AG08395 (cell line): Measurements from ENCODE around the gene CR1L.
"Not testable (repeated sequence)": the region's sequence is repeated elsewhere in the genome, so short reads cannot be mapped to it uniquely, and the experiment has no call there.

ENCODE experiments used
- DNase-seq: peaks from one replicate; pipeline ENCODE4 v3.0.0; 2012; ENCODE audit warnings: mixed read lengths, low spot score

CR1L gene

DNA sequence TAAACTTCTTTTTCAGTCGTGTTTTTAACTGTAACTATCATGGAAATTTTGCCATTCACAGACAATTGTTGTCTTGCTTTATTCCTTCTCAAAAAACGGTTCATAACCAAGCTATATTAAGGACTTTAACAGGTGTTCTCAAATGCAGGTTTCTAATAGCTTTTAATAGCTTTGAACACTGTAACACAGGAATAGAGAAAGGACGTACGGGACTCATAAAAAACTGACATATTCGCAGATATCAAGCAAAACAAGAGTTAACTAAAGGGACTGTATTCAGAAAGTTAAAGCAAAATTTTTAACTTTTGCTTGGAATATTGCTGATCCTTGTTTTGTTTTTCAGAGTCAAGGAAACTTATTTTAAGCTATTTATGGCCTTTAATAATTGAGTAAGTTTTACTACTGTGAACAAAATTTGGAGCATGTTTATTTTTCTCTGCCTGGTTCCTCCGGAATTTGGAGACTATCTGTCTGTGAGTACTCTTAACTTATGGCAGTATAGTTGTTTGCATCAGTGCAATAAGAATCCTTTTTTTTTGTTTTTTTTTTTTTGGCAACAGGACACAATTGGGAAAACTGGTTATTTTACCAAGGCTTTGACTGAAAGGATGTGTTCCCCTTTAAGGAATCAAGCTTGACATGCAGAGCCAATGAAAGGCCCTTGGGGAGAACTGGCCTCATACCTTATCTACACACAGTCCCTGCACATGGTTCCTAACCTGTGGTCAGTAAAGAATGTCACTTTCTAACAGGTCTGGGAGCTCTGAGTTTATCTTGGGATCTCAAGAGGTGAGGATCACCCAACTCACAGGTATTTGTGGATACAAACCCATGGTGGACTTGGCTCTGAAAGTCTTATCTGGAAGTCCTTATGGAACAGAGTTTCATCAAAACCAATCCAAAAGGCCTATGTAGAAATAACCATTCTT is 101.2 kb downstream of the CR1L start:
- DNase-seq, result no peak

DNA sequence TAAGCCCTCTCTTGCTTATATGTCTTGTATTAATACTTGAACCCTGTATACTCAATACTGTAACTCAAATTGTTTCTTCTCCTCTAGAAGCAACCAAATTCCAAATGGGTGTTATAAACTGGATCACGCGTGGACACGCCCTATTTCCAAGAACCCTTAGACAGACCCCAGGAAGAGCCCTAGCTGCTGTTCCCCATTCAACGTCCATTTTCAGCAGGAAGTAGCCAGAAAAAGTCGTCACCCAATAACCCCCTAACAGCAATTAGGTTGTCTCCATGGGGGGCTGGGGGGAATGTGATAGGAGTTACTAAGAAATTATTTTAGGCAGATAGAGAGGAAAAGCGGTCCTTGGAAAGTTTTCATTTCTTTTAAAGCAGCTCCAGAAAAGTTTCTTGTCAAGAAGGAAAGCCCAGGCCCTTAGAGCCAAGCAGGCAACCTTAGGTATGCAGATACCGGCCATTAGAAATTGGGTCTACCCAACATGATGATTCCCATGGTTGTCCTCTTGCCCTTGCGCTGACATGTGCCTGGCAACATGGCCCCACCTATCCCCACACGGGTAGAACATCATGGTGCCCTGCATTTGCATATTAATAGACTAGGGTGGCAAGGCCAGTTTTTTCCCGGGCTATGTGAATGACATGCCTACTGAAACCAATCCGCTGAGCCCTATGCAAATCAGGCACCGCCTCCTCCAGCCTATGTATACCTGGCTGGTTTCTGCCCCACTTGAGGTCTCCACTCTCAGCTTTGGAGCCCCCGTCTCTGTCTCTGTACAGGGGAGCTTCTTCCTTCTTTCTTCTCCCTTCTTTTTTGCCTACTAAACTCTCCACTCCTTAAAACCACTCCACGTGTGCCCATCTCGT is 102.9 kb downstream of the CR1L start:
- no peak for DNase-seq

DNA sequence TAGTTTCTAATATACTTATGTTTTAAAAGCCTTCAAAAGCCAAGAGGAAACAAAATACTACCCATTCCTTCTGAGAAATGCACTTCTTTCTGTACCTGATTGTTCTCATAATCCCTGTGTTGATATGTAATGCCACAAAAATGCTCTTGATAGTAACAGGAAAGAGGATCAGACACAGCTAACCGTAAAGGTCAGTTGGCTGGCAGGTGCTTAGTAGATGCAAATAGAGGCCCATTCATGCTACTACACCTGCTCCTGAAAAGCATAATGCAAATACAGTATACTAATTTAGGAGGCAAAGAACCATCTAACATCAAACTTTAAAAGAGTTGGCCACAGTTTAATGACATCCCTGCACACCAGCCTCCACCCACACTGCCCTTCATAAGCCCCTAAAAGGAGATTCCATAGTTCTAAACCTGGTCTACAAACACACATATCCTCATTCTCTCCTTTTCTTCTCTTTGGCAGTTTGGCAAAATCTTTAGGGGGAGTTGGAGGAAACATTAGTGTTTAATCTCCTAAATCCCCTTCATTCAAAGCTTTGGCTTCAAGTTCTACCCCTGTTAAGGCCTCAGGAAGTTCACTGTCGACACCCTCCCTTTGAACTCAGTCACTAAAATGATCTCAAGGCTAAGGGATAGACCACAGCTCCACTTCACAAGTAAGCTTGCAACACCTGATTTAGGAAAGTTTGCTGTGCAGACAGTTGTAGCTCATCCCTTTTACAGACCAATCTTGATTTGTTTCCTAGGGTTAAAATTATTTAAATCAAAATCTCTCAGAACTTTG is 104.0 kb downstream of the CR1L start:
- DNase-seq, result no peak

DNA sequence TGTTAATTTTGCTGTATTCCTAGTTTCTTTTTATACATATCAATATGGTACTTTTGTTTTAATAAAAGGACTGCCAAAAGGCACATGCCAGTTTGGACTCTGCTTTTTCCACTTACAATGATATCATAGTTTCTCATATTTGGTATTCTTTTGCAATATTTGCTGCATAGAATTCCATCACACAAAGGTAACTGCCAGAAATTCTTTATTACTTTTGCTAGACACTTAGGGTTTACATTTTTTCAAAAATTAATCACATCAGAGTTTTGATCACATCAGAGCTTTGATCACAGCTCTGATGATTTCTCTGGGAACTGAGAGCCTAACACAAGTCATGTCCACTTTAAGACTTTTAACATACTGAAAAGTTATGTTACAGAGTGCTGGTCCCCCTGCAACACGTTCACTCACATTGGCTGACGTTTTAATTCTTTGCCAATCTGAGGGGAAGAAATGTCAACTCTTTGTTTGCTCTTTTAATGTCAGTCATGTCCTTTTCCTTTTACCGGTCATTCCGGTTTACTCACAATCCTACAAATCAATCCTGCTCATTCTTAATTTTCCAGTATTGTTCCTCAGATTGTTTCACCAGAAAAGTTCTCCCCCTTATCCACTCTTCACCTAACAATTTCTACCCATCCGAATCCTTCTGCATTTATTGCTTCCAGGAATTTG is 105.8 kb downstream of the CR1L start:
- DNase-seq, result no peak

DNA sequence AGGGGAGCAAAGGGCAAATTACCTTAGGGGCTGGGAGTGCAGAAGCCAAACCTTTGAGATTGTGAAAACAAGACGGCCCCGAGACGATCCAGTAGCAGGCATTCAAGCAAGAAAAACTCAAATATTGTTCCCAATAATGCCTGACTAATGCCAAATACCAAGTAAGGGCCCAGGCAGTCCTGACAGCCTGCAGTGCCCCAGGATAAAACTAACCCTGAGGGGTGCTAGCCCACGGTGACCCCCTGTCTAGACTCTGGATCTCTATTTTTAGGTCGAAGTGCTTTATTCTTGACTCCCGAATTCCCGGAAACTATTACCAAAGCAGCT is 106.5 kb downstream of the CR1L start:
- not testable (repeated sequence) for DNase-seq

DNA sequence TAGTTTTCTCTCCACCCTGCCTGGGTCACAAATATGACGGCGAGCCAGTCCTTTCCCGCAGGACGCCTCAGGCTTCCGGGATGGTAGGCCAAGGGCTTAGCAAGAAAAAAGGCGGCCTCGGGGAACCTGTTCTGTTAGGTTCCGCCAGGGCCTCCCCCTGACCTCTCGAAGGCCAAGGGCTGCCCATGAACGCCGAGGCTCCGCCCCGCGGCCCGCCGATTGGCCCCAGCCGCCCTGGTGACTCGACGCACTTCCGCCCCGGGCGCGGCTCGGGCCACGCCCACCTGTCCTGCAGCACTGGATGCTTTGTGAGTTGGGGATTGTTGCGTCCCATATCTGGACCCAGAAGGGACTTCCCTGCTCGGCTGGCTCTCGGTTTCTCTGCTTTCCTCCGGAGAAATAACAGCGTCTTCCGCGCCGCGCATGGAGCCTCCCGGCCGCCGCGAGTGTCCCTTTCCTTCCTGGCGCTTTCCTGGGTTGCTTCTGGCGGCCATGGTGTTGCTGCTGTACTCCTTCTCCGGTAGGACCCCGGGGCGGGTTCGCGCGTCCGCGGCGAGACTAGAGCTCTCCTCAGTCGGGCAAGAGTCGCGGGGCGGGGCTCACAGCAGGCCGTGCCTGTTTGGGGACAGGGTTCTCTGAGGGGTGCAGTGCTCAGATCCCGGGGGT is 107.0 kb downstream of the CR1L start, which contains the start of gene CD46:
Gene CD46 (plus strand): TSS at position 265 of the 666 bp plus-strand sequence. CDS start 159 bp downstream, at position 424.
- peak; percentile 94 for DNase-seq

DNA sequence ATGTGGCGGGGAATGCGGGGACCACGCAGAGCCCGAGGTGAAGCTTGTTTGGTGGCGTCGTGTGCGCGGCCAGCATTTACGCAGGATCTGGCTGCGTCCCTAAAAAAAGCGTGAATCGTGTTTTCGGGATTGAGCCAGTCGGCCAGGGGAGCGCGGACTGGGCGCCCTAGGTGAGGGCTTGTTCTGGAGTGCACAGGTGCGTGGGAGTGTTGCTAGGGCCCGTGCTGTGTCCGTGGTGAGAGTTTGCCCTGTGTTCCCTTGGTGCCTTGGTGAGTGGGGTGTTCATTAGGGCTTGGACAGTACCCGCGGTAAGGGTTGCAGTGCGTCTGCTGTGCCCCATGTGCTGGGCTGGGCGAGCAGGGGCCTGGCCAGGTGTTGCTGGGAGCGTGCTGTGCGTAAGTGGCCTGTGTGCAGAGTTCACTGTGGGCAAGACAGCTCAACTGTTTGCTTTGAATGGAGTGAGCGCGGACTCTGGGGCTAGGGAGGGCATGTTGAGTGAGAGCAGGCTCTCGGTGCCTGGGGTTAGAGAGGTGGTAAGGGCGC is 107.6 kb downstream of the CR1L start:
- DNase-seq, result peak; percentile 2

DNA sequence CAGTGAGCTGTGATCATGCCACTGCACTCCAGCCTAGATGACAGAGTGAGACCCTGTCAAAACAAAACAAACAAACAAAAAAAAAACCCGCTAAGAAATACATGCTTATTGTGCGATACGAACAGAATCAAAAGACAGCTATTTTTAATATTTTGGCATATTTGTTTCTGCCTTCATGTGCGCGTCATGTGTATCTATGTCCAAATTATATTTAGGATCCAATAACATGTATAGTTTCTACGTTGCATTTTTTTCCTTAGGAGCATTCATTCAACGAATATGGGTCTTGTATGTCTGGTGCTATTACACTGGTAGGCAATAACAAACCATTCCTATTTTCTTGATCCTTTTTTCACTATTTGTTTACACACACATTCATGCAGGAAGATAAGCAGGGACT is 108.7 kb downstream of the CR1L start:
- no peak for DNase-seq

DNA sequence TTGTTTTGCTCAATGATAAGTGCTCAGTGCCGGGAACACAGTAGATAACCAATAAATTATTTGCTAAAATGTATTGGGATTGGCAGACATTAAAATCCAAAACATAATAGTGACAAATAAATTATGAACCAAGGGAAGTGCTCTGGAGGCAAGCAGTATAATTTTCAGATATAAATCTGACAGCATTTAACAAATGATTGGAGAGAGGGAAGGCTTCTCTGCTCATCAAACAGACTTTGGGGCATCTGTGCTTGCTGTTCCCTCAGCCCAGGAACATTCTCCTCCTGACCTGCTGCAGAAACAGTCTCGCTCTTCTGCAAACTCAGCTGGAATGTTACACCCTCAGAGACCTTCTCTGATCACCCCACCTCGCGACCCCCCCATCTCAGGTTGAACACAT is 109.1 kb downstream of the CR1L start:
- no peak for DNase-seq

DNA sequence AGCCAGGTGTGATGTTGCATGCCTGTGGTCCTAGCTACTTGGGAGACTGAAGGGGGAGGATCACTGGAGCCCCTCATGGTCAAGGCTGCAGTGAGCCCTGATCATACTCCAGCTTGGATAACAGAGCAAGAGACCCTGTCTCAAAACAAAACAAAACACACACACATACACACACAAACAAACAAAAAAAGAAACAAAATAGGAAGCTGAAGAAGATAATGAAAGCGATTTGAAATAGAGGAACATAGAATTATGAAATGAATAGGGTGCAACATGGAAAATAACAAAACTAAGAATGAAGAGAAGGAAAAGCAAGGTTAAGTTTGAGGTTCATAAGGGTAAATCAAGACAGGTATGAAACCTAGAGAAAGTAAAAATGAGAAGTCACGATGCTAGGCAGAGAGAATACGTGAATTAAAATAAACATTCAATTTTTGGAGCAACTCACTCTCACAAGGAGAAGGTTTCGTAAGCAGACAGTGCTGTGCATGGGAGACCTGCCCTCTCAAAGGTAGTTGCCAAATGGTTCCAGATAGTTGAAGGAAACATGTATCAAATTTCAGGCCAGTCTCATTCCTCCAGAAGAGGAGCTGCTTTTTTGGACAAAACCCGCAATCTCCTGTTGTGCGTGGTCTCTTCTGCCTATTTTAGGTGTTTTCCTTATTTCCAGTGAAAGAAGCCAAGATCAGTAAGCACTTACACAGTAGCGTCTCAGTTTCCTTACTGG is 110.2 kb downstream of the CR1L start:
- no peak for DNase-seq

DNA sequence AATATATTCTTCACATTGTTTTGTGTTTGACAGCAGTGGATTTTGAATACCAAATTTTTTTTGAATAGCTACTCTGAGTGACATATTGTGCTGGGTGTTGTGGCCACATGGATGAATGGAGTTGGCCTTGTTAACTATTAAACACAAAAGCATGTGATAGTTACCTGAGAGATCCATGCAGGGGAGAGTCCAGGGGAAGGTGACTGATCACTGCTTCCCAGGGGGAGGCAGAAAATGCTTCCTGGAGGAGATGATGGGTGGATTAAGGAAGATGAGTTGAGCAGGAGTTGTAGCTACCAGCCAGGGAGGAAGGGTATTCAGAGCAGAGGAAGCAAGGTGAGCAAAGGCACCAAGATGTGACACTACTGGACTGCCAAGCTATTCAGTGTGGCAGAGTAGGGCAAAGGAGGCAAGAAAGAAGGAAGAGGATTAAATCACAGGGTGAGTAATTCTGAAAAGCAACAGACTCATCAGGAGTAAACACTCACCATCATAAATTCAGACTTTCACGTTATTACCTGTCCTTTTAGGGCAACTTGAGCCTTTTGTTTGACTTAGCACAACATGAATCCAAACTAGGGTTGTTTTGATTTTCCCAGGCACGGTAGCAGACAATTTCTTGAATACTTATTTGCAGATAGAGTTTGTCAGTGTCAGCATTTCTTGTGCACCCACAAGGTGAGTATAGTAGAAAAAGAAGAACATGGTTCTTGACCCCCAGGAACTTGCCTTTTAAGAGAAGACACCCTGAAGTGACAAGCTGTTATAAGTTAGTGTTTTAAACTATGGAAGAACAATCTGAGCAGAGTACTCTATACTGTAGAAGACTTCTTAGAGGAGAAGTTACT is 111.1 kb downstream of the CR1L start:
- DNase-seq, result no peak

DNA sequence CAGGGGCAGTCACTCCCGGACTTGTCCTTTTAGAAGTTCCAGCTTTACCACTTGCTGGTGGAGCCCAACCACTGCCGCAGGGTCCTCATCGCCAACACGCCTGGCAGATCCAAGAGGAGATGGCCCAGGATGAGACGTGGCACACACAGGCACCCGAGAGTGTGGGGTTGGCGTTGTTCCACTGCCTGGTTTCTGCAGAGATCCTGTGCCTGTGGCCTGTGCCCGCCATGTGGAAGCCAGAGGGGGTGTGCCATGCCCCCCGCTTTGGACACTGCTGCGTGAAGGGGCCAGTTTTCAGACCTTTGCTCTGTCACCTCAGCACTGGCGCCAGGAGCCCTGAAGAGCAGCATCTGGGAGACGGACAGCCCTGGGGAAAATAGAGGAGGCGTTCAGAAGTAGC is 117.7 kb downstream of the CR1L start:
- DNase-seq, result no peak

DNA sequence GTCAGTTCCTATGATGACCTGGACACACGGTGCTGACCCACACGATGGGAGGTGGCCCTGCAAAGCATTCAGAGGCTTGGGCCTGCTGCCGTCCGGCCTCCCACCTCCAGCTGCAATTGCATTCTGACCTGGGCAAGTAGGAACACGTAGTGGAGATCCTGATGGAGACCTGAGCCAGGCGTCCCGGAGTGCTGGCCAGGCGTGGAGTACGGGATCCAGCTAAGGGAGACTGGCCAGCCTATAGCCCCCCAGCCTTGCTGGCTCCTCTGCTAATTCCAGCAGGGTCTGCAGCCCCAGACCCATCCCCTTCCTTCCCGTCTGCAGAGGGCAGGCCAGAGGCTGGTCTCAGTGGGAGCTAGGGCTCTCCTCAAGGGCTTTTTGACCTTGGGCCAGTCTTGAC is 118.2 kb downstream of the CR1L start:
- no peak for DNase-seq

DNA sequence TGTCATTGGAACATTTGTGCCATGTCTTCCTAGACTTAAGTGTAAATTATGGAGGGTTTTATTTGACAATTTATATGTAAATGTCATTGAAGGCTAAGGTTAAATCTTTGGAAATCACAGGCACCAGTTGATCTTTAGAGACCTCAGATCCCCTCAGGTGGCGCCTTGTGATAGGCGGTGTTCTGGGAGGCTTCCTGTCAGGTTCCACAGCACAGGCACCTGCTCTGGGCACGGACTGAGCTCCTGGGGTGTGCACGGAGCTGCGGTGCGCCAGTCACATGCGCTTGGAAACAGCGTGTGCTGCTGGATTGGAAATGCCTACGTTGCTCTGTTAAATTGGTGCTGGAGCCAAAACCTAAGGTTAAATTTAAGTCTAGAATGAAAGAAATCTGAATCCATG is 119.0 kb downstream of the CR1L start:
- DNase-seq, result no peak

DNA sequence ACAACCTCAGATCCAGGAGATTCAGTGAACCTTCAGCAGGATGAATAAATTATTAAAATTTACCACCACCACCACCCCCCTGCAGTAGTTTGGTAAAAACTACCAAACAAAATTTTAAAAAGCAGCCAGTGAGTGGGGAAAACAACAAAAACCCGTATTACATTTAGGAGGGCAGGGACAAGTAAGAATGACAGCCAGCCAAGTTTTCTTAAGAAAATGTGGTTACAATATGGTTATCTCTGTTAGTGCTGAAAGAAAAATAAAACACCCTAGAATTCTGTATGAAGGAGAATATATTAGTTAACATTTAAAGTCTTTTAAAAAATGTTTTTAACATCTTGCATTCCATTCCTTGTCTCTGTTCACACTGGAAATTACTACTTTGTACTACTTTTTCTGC is 121.6 kb downstream of the CR1L start:
- no peak for DNase-seq

DNA sequence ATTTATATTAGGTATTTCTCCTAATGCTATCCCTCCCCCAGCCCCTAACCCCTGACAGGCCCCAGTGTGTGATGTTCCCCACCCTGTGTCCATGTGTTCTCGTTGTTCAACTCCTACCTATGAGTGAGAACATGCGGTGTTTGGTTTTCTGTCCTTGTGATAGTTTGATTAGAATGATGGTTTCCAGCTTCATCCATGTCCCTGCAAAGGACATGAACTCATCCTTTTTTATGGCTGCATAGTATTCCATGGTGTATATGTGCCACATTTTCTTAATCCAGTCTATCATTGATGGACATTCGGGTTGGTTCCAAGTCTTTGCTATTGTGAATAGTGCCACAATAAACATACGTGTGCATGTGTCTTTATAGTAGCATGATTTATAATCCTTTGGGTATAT is 125.6 kb downstream of the CR1L start:
- not testable (repeated sequence) for DNase-seq
